Loucy (cell line): ENCODE measurements around the gene RAP2C.

ENCODE experiments used
- H2AFZ ChIP-seq: fragments of 200-600 bp; sonication (generic); 2 replicates; pipeline ENCODE4 v1.6.0; 2016; ENCODE audit warnings: antibody characterized with exemption, mild to moderate bottlenecking, low read length, moderate library complexity
- H3F3A ChIP-seq: fragments of 200-600 bp; 2 replicates; pipeline ENCODE4 v1.6.0; 2016; ENCODE audit warnings: antibody characterized with exemption, low read depth, mild to moderate bottlenecking
- H3K27me3 ChIP-seq: fragments of 200-600 bp; sonication (generic); 2 replicates; pipeline ENCODE4 v1.6.1; 2014; ENCODE audit warnings: low read length, mild to moderate bottlenecking; ENCODE audit not compliant: insufficient read depth, poor library complexity, severe bottlenecking
- H3K36me3 ChIP-seq: fragments of 200-600 bp; sonication (generic); 2 replicates; pipeline ENCODE4 v1.6.1; 2016; ENCODE audit warnings: low read length; ENCODE audit not compliant: insufficient read depth
- H3K4me1 ChIP-seq: fragments of 200-600 bp; sonication (generic); 2 replicates; pipeline ENCODE4 v1.5.1; 2014; ENCODE audit warnings: low read length, mild to moderate bottlenecking; ENCODE audit not compliant: insufficient read depth, poor library complexity, severe bottlenecking
- H3K4me2 ChIP-seq: fragments of 200-600 bp; sonication (generic); 2 replicates; pipeline ENCODE4 v1.6.0; 2014; ENCODE audit warnings: antibody characterized with exemption, low read length, low read depth, mild to moderate bottlenecking; ENCODE audit not compliant: poor library complexity, severe bottlenecking
- H3K4me3 ChIP-seq: fragments of 200-600 bp; sonication (generic); 2 replicates; pipeline ENCODE4 v1.5.1; 2014; ENCODE audit warnings: low read length, mild to moderate bottlenecking, mixed read lengths; ENCODE audit not compliant: poor library complexity, severe bottlenecking
- H3K79me2 ChIP-seq: fragments of 200-600 bp; sonication (generic); 2 replicates; pipeline ENCODE4 v1.6.1; 2014; ENCODE audit warnings: low read length; ENCODE audit not compliant: insufficient read depth
- H3K9ac ChIP-seq: fragments of 200-600 bp; sonication (generic); 2 replicates; pipeline ENCODE4 v1.6.0; 2014; ENCODE audit warnings: mild to moderate bottlenecking, low read depth, low read length, moderate library complexity; ENCODE audit not compliant: poor library complexity, severe bottlenecking
- H3K9me2 ChIP-seq: fragments of 200-600 bp; sonication (generic); replicated peaks from 2 replicates; pipeline ENCODE4 v1.6.1; 2016; ENCODE audit warnings: low read depth, low read length, mixed read lengths
- H3K9me3 ChIP-seq: fragments of 200-600 bp; sonication (generic); 2 replicates; pipeline ENCODE4 v1.6.1; 2014; ENCODE audit warnings: mild to moderate bottlenecking, antibody characterized with exemption, low read length, low read depth; ENCODE audit not compliant: insufficient read depth
- H4K20me1 ChIP-seq: fragments of 200-600 bp; sonication (generic); 2 replicates; pipeline ENCODE4 v1.6.0; 2014; ENCODE audit warnings: antibody characterized with exemption, low read length, mild to moderate bottlenecking; ENCODE audit not compliant: insufficient read depth, poor library complexity, severe bottlenecking
- CTCF ChIP-seq: fragments of 200-600 bp; sonication (generic); conservative IDR thresholded peaks from 2 replicates; pipeline ENCODE4 v1.5.1; 2014; ENCODE audit warnings: mild to moderate bottlenecking, antibody characterized with exemption, low read length
- EZH2phosphoT487 ChIP-seq: fragments of 200-600 bp; IDR thresholded peaks from 2 replicates; pipeline ENCODE4 v1.6.1; 2018; ENCODE audit warnings: antibody characterized with exemption, mild to moderate bottlenecking, moderate library complexity, borderline replicate concordance

RAP2C gene

GRCh38 chrX:132235488-132235887, 16.2 kb upstream of the RAP2C start:
- no peak overlapping the region for H3K4me2 ChIP-seq
- no peaks in the 10 kb centered on the region for H3K9me2 ChIP-seq
- H3K79me2 ChIP-seq, result no peaks in the 10 kb centered on the region
- no peaks in the 10 kb centered on the region for H3K27me3 ChIP-seq
- H3K4me3 ChIP-seq, result no peak overlapping the region
- TF ChIP-seq CTCF (no peak), EZH2phosphoT487 (no peak)
- no peaks in the 10 kb centered on the region for H3F3A ChIP-seq
- H3K4me1 ChIP-seq, result no peaks in the 10 kb centered on the region
- H2AFZ ChIP-seq, result no peak overlapping the region
- H3K9me3 ChIP-seq, result no peaks in the 10 kb centered on the region
- no peaks in the 10 kb centered on the region for H3K36me3 ChIP-seq
- no peaks in the 10 kb centered on the region for H4K20me1 ChIP-seq
- no peak overlapping the region for H3K9ac ChIP-seq

GRCh38 chrX:132231587-132231986, 12.3 kb upstream of the RAP2C start:
- Histone ChIP-seq H4K20me1 (no peaks in the 10 kb centered on the region), H3K4me1 (no peaks in the 10 kb centered on the region), H3K27me3 (no peaks in the 10 kb centered on the region), H3F3A (no peaks in the 10 kb centered on the region), H3K9me3 (no peaks in the 10 kb centered on the region), H3K4me3 (no peak overlapping the region), H3K4me2 (no peak overlapping the region), H3K9ac (no peak overlapping the region), H3K79me2 (no peaks in the 10 kb centered on the region), H3K9me2 (no peaks in the 10 kb centered on the region), H2AFZ (no peak overlapping the region), H3K36me3 (no peaks in the 10 kb centered on the region)
- no peak for TF ChIP-seq EZH2phosphoT487
- TF ChIP-seq CTCF, result no peak

GRCh38 chrX:132227383-132228112, 8.3 kb upstream of the RAP2C start:
- Histone ChIP-seq H2AFZ (no peak overlapping the region), H3K9me3 (no peaks in the 10 kb centered on the region), H3F3A (no peaks in the 10 kb centered on the region), H3K4me3 (no peak overlapping the region), H4K20me1 (no peaks in the 10 kb centered on the region), H3K27me3 (no peaks in the 10 kb centered on the region), H3K4me1 (no peaks in the 10 kb centered on the region), H3K4me2 (no peak overlapping the region), H3K9me2 (no peaks in the 10 kb centered on the region), H3K36me3 (no peaks in the 10 kb centered on the region), H3K9ac (no peak overlapping the region), H3K79me2 (no peaks in the 10 kb centered on the region)
- no peak for TF ChIP-seq EZH2phosphoT487
- no peak for TF ChIP-seq CTCF
